Activated CD8-positive, alpha-beta memory T cell treated with anti-CD3 and anti-CD28 coated beads for 1 hour (primary cell): ENCODE measurements around the gene COMMD8.
A peak's percentile ranks its signal among the peaks of the same experiment; 100 is the strongest.
"Not testable (repeated sequence)": the region's sequence is repeated elsewhere in the genome, so short reads cannot be mapped to it uniquely, and the experiment has no call there.

Experiments used
- DNase-seq, 2 donors: peaks; one replicate each; pipeline ENCODE4 v3.0.0-alpha.2; 2020; ENCODE audit warnings: low read depth in 1 of 2; ENCODE audit errors: extremely low read depth in 1 of 2

COMMD8 gene

DNA sequence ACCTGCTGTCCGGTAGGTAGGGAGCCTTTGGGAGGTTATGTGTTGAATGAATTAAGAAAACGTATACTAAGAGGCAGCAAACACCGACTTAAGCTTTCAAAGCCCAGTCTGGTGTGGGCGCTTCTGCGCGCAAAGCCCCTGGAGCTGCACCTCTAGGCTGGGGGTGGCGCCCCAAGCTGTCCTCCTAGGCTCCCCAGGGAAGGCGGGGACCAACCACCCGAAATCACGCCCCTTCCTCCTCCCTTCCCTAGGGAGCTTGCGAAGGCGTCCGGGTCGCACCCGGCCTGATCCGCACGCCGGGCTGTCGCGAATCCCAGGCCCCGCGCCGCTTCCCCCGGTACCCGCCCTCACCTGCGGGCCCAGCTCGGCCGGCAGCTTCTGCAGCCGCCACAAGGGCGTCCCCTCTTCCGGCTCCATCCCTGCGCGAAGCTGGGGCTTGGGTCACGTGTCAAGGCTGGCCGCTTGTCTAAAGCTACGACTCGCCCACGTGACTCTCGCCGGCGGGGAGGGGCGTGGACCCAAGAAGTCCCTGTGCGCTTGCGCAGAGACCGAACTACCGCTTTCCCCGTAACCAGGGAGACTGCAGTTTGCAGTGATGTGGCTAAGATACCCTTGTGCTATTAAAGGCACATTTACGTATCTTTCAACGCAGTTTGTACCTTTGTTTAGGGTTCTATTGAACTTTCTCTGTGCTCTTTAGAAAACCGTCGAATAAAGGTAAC lies at the start of gene COMMD8:
TSS of gene COMMD8 (minus strand) at position 468 of the 722 bp plus-strand sequence. CDS start at position 417, 51 bp downstream.
- peak; percentile 96 for DNase-seq

DNA sequence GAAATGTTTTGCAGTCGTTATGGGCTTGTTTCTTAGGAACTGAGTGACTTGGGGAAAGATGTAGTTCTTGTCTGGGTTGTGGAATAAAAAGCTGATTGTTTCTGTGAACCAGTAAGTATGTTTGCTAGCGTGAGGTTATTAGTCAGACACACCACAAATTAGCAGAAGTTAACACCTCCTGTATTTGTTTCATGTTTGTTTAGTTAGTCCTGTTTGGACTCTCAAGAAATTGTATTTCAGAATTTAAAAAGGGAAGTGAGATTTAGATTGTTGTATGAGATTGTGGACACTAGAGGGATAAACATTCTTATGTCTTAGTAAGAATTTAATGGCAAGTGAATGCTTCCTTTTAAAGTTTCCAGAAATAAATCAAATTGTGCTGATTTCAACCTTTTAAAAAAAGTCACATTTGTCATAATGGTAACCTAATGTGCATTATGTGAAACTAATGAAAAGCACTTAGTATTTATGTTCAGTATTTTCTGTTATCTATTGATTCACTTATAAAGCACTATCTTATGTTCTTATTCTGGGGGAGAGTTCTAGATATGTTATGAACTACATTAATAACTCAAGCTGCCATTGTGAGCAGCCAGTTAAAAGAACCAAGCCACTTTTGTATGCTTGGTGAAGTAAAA lies 47.1 kb upstream of the COMMD8 start:
- no peak for DNase-seq

DNA sequence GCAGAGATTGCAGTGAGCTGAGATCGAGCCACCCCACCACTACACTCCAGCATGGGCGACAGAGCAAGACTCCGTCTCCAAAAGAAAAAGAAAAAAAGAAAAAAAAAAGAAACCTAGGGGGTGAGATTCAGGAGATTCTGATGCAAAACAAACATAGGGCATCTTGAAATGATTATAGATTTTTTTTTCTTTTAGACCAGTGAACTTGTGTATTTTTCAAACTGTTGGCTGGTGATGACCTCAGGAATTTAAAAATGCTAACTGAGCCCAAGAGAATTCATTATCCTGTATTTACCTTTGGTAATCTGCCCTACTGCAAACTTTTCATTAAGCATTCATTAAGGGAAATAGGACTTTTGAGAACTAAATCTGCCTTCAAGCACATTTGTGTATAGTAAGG lies 42.2 kb upstream of the COMMD8 start:
- no peak for DNase-seq

DNA sequence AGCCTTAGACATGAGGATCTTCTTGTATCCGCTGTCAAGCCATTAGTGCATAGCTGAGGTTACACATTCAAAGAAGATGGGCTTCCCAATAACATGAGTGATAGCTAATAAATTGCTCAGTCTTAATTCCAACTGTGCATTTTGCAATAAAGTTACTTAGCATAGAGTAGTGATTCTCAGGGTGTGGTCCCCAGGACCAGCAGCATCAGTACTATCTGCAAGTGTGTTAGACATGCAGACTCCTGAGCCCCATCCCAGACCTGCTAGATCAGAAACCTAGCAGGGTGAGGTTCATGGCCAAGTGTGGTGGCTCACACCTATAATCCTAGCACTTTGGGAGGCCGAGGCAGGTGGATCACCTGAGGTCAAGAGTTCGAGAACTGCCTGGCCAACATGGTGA lies 41.6 kb upstream of the COMMD8 start:
- DNase-seq = no peak

DNA sequence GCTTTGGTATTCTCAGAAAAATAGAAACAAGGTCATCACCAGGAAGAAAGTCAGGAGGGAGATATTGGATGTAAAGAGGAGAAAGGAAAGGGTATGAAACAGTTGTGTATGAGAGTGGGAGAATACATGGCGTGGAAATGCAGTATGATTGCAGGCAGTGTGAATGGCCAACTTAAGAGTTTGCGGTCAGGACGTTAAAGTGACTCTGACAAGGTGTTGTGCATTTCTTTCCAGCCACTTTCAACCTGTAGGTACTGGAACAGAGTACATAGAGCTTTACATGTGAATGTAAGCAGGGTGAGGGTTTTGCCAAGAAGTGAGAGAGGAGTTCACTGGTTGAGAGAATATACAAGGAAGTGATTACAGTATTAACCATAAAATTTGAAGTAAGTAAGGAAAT lies 37.3 kb upstream of the COMMD8 start:
- no peak for DNase-seq

DNA sequence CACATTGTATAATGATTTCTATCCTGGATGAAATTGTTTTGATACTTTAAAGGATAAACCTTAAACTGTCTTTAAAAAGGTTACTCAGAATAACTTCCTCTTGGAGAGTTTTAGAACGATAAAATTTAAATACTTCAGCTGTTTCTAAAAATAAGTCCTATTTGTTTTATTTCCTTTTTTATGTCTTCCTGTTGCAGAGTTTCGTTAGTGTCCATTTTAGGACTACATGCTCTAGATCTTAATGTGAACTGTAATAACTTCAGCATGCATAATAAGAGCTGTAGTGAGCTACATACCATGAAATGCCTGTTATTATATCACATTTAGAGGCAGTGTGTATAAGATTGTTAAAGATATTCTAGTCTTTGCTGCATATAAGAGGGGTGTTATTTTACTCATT lies 36.2 kb upstream of the COMMD8 start:
- DNase-seq = no peak

DNA sequence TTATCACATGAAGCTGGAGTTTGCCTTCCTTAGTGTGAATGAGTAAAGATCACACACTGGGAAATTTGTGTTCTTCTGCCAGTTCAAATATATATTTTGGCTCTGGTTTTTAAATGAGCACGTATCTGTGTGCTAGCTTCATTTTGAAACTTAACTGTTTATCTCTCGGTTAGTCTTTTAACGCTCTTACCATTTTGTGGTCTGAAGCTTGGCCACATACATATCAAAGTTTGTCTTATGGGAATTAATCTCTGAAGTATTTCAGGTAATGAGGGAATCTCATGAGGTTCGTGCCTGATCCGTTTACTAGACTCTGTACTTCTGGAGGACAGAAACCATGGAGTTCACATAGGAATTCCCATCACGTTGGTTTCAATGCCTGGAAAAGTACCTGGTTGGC lies 35.4 kb upstream of the COMMD8 start:
- no peak for DNase-seq

DNA sequence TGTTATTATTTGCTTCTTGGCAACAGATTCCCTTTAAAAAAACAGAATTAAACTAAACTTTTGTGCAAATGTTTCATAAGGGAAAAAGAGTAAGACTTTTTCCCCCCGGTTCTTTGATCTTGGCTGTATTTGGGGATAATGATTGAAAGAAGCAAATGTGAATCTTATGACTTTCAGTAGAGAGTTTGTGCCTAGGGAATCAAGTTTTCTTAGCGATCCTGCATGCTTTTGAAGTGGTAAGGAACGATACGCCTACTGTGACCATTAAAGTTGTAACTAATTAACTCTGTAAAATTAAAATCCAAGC lies 30.6 kb upstream of the COMMD8 start:
- no peak for DNase-seq

DNA sequence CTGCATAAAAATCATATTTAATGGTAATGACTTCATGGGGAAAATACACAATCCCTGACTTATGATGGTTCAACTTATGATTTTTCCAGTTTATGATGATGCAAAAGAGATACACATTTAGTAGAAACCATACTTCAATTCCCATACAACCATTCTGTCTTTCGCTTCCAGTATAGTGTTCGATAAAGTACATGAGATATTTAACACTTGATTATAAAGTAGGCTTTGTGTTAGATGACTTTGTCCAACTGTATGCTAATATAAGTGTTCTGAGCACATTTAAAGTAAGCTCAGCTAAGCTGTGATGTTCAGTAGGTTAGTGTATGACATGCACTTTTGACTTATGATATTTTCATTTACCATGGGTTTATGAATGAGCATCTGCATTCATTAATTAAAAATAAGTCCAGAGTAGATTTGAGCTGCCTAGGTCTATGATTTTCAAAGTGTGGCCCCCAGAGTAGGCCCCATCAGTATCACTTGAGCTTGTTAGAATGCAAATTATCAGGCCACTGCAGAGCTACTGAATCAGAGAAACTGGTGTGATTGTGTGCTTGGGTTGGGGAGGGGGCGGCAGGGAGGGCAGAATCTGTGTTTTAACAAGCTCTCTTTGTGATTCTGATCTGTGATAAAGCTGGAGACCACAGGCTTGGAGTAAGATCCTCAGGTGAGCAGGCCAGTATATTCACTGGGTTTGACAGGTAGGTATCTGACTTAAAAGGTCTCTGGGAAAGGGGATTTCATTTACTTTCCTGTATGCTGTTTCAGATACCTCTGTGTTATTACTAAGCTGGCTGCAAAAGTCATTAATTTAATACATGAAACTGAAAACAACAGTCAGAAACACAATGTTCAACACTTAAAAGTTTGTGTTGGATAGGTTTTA lies 30.0 kb upstream of the COMMD8 start:
- no peak for DNase-seq

DNA sequence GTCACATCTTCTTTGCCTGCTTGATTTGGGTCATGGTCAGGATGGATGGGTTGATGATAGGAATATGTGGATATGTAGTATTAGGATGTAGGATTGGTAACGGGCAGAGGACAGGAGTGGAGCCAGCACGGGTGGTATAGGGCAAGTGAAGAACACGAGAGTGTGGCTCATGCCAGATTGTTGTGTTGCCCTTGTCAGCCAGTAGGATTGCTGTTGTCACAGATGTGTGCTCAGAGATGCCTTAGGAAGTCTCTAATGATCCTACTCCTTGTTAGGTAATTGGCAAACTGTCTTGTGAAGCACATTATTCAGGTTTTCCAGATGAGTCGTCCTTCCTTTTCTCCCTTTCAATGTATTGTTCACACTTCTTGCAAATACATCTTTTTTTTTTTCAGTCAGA lies 27.0 kb upstream of the COMMD8 start:
- DNase-seq = no peak

DNA sequence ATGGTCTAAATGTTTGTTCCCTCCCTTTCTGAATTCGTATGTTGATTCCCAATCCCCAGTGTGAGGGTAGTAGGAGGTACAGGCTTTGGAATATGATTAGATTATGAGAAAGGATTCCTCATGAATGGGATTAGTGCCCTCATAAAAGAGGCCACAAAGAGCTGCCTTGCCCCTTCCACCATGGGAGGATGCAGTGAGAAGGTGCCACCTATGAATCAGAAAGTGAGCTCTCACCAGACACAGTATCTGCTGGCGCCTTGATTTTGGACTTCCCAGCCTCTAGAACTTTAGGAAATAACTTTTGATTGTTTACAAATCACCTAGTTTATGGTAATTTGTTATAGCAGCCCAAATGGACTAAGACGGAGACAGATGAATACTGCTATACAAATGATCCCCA lies 25.2 kb upstream of the COMMD8 start:
- DNase-seq = no peak

DNA sequence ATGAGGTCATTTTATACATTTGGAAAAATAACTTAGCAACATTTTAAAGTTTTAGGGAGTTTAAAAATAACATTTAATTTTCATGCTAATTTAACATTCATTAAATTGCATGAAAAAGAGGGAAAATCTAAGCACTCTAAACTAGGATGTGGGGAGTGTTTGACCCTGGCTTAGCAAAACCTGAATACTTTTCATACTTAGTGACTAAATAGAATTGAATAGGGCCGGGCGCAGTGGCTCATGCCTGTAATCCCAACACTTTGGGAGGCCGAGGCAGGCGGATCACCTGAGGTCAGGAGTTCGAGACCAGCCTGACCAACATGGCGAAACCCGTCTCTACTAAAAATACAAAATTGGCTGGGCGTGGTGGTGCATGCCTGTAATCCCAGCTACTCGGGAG lies 23.2 kb upstream of the COMMD8 start:
- not testable (repeated sequence) for DNase-seq

DNA sequence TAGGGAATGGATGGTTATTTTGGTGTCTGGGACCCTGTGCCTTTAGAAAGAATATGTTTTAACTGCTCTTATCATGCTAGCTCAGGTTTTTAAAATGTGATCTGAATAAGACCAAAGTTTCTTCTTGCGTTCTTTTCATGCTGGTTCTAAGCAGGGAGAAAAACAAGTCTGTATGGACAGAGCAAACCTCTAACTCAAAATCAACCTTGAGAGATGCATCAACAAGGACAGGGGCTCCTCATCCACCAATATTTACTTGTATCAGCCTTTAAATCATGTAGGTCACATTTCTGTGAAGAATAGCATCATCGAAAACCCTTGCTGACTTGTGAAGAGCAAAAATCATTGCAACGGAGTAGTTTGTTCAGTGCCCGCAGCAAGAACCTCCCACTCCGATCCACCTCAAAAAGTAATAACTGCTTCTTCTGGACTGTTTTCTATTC lies 22.8 kb upstream of the COMMD8 start:
- DNase-seq = no peak

DNA sequence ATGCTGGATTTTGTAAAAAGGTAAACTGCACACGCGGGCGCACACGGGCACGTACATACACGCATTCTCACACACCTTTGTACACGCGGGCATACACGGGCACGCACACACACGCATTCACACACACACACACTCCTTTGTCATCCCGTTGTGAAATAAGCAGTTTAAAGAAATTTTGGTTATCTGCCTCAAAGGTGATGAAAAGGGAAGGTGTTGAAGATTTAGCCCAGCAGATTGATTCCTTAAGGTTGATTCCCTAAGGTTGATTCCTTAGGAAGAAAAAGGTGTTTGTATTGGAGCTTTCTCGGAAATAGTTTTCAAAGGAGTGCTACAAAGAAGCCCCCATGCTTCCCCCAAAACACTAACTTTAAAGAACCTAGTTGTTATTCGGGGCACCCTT lies 22.3 kb upstream of the COMMD8 start:
- no peak for DNase-seq

DNA sequence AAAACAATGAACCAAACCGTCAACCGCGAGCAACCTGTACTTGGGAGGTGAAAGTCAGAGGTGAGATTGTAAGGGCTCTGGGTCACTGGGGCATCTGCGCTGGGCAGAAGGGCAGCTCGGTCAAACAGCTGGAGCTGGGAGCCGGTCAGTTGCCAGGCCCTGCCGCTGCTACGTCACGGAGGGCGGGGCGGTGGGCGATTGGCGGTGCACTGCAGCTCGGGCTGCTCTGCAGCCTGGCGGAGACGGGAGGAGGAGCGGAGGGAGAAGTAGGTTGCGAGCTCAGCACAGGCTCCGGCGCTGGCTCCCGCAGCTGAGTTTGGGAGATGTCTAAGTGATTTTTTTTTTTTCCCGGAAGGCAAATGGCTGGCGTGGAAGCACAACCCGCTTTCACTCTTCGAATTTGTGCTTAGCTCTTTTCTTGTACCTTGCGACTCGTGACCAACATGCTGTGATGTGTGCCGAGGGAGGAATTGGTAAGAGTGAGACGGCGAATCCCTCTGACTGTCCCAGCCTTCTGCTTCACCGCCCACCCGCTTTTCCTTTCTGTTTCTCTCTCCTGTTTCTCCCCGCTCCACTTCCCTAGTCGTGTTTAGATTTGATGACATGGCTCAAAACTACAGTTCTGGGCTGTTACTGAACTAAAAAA lies 21.7 kb upstream of the COMMD8 start, which contains the start of gene ATP10D:
TSS of gene ATP10D (plus strand) at position 229 of the 646 bp plus-strand sequence. CDS start 27,266 bp downstream, outside the sequence.
- peak; percentile 21 to 59 for DNase-seq

DNA sequence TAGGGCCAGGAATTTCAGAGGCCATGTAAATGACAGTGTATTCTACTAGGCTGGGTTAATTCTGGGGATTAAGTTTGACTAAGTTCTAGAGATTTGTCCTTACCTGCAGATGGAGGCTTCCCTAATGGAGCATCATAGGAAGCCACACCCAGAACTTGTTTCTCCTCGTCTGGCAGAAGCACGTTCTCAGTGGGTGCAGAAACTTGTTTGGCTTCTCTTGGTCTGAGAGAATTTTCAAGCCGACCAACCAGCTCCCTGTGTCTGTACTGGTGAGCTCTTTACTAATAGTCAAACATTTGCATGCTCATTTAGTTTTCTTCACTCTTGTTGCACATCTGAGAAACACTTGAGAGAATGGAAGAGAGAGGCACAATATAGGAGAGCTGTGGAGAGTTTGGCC lies 20.7 kb upstream of the COMMD8 start:
- no peak for DNase-seq

DNA sequence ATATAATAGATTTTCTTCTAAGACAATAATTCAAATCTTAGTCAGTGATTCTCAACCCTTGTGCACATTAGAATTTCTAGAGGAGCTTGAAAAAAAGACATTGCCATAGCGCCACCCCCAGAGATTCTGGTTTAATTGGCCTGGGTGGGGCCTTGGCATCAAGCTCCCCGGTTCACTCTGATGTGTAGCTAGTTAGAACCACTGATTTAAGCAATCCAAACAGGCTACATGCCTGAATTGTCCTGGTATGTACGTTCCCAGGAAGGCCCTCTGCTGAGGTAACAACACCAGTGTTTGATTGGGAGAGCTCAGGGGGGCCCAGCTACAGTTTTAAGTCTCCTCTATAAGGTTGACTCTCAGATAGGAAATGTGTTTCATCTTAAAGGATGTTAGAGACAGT lies 20.2 kb upstream of the COMMD8 start:
- DNase-seq = no peak

DNA sequence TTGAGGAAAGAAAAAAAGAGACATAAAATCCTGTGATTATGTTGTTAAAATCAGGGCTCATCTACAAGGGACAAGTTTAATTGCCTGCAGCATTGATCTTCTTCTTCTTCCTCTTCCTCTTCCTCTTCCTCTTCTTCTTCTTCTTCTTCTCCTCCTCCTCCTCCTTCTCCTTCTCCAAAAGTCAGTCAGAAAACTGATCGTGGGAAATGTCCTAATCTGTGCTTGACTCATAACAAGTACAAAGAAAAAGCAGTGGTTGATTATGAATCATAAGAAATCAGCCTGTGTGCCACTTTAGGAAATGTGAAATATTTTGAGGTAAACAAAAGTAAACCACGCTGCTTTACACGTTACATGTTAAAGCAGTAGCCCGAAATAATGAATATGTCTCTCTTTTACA lies 18.8 kb upstream of the COMMD8 start:
- no peak for DNase-seq

DNA sequence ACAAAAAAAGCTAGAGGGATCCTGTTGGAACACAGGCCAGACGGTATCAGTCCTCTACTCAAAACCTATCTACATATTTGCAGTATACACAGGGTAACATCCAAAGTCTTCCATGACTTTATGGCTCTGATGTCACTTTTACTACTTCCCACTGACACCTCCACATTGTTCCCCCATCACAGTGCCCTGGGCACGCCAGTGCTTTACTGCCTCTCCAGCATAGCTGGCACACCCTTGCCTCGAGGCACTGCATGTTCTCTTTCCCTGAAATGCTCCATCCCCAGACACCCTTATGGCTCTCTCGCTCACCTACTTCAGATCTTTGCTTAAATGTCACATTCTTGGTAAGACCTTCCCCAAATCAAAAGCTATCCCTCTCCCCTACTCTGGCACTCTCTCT lies 15.3 kb upstream of the COMMD8 start:
- DNase-seq = no peak

DNA sequence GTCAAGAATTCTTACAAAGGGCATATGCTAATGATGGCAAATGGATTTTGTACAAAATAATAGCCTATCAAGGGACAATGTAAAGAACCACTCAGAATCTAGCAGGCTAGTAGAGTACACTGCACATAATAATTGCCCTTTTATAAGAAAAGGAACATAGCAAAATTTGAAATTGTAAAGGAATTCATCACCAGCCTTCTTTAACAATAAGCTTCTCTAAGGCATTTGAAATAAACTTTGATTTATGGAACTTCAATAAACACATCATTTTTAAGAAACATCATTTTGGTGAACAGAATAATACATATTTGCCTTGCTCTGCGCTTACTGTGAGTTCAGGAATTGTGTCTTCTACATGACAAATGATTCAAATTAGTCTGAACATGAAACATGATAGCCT lies 11.9 kb upstream of the COMMD8 start:
- DNase-seq = no peak

DNA sequence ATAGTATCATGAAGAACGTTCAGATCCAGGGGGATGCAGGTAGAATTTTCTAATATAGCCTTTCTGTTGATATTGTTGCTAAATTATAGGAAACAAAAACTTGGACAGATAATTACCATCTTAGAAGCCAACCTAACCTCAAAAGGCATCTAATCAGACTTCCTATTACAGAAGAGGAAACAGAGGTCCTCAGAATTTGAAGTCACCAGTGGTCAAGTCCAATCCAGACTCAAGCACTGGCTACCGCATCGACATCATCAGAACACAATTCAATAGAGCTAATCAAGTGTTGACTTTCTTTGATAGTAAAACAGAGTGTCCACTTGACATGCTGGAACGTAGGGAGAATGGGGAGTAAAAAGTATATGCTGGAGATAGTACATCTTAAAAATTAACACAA lies 11.3 kb upstream of the COMMD8 start:
- DNase-seq = no peak
